ENCODE data around the gene OR9Q1.

The OR9Q1 gene

DNA sequence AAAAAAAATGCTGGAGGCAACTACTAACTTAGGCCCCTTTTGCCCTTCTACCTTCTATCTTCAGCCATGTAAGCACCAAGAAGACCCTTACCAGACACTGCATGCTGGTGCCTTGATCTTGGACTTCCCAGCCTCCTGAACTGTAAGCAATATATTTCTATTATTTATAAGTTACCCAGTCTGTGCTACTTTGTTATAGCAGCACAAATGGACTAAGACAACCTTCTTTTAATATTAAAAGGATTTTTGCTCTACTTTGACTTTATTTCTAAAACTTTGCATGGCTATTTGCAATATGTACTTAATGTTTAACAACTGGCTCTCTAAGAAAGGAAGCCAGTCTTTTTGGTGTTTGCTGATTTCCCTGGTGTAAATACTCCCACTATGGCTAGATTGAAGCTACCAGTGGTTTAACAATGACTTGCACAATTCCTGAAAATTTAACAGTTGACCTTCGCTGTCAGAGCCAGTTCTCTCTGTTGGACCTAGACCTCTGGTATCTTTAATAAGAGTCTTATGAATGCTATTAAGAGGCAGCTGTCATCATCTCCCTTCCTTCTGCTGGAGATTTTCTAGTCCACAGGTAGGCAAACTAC lies 32.2 kb downstream of the OR9Q1 start:
- TF ChIP-seq, protein P1, sequence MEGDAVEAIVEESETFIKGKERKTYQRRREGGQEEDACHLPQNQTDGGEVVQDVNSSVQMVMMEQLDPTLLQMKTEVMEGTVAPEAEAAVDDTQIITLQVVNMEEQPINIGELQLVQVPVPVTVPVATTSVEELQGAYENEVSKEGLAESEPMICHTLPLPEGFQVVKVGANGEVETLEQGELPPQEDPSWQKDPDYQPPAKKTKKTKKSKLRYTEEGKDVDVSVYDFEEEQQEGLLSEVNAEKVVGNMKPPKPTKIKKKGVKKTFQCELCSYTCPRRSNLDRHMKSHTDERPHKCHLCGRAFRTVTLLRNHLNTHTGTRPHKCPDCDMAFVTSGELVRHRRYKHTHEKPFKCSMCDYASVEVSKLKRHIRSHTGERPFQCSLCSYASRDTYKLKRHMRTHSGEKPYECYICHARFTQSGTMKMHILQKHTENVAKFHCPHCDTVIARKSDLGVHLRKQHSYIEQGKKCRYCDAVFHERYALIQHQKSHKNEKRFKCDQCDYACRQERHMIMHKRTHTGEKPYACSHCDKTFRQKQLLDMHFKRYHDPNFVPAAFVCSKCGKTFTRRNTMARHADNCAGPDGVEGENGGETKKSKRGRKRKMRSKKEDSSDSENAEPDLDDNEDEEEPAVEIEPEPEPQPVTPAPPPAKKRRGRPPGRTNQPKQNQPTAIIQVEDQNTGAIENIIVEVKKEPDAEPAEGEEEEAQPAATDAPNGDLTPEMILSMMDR (IDR thresholded peaks at IDR 0.05; ENCODE audit: insufficient read depth, missing control alignments) = no peak
- FAIRE-seq (no peak), DNase-seq (ENCODE audit: insufficient read length, low spot score) (no peak)

DNA sequence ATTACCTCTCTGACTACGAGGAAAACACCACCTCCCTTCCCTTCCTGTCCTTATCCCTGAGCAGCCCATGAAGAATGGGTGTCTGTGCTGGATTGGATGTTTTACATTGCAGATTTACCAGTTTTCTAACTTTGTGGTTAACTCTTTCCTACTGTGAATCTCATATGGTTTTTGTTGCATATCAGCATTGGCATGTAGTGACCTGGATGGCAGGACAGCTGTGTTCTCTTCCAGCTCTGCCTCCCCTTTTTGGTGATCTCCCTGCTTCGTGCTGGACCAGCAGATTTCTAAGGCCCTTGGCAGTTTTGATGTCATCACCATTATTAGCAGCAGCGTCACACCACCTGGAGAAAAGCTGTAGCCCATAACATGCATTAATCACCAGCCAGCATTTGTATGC lies 33.8 kb downstream of the OR9Q1 start:
- DNase-seq (ENCODE audit: insufficient read length, low spot score) = no peak
- TF ChIP-seq, protein P1 (IDR thresholded peaks at IDR 0.05; ENCODE audit: insufficient read depth, missing control alignments) = no peak
- no peak for FAIRE-seq

DNA sequence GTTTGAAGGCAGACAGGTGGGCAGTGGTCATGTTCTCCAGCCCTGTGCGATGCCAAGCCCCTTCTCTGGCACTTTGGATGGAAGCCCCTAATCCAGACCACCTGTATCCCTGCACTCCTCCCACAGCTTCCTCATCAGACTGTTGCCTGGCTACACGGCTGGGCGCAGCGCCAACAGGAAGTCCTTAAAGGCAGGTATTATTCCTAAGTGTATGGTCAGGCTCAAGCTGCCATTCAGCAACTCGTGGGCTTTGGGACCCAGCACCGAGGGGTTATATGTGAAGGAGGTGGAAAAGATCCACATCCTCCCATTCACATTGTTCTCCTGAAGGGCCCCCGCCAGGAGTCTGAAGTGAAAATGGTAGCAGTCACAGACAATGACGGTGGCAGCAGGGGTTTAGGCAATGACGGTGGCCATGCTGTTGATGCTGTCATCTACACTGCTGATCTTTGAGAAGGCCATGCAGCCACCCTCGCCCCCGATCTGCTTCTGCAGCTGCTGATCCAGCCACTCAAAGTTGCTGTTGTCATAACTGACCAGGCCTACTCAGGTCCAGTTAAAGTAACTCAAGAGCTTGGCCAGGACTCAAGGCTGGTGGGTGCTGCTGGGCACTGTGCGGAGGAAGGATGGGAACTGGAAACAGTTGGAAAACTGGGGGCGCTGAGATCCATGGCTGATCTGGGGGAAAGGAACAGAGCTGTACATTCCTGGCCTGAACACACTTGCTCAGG lies 34.8 kb downstream of the OR9Q1 start:
- DNase-seq (ENCODE audit: insufficient read length, low spot score) (no peak), FAIRE-seq (no peak)
- TF ChIP-seq, protein P1 (IDR thresholded peaks at IDR 0.05; ENCODE audit: insufficient read depth, missing control alignments) = no peak

DNA sequence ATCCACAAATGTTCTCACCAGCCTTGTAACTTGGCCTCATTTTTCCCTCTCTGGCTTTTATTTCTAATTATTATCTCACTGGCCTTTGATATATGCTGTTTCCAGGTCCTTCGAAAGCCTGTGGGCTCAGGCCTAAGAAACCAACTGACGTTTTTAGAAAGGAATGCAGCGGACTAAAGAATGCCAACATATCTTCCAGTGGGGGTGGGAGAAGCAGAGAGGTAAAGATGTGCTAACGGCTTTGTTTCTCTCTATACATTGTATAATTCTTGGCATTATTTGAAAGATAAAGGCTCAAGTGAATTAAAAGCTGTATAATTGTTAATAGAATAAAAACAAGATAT lies 35.3 kb downstream of the OR9Q1 start:
- TF ChIP-seq, protein P1 (IDR thresholded peaks at IDR 0.05; ENCODE audit: insufficient read depth, missing control alignments) = no peak
- no peak for FAIRE-seq

DNA sequence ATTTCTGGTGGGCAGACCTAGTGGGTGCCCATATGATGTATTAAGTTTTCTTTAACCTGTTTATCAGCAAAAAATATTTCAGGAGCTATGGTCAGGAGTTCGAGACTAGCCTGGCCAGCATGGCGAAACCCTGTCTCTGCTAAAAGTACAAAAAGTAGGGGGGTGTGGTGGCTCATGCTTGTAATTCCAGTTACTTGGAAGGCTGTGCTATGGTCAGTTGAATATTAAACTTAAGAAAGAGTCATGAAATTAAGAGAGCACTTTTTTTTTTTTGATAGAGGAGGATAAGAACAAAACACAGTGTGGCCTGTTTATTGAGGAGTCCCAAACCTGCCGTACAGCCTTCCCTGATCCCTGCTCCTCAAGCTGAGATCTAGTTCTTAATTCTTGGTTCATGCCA lies 36.9 kb downstream of the OR9Q1 start:
- TF ChIP-seq, protein P1 (IDR thresholded peaks at IDR 0.05; ENCODE audit: insufficient read depth, missing control alignments) = no peak
- FAIRE-seq (no peak), DNase-seq (ENCODE audit: insufficient read length, low spot score) (no peak)

More for the DNA sequence above, 35.3 kb downstream of the OR9Q1 start:
- DNase-seq (ENCODE audit: insufficient read length, low spot score) = no peak

DNA sequence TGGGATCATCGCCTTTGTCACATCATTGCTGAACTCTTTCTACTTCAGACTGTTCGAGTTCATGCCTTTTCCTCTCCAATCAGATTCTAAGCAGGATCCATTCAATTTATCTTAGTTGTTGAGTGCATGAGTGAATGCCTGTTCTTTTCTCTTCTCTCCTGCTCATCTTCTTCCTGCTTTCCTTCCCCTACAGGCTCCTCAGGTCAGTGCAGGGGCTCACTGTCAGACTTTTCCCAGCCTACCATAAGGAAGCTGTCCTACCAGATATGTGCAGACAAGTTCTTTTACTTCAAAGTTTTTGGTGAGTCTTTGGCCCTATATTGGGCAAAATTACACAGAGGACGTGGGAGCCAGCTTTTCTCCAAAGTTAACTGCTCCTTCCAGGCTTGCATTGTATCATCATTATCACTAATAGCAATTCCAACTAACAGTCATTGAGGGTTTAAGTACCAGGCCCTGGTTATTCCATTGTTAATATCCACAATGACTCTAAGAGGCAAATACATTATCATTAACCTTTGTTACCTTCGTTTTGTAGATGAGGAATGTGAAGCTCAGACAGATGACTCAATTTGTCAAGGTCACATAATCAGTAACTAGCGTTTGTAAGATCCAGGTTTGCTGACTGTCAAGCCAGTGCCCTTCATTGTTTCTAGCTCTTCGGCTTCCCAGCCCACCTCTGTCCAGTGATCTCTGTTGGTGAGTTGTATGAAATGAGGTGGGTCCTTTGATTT lies 37.4 kb downstream of the OR9Q1 start:
- TF ChIP-seq, protein P1 (IDR thresholded peaks at IDR 0.05; ENCODE audit: insufficient read depth, missing control alignments) = no peak
- FAIRE-seq (no peak), DNase-seq (ENCODE audit: insufficient read length, low spot score) (no peak)

DNA sequence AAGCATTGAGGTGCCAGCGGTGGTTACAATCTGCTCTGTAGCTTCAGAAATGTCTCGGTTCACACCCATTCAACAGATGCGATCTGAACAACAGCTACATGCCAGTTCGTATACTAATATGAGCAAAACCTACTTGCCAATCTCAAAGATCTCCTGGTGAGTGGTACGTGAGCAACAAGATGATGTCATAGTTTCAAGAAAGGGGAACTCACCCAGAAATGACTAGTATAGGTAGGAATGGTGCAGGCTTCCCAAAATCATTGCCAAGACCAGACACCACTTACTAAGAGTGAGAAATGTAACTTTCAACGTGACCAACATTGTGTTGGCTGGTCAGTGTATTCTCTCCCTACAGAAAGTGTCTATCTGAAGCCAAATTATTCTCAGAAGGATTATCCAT lies 38.1 kb downstream of the OR9Q1 start:
- DNase-seq (ENCODE audit: insufficient read length, low spot score) = no peak
- TF ChIP-seq, protein P1 (IDR thresholded peaks at IDR 0.05; ENCODE audit: insufficient read depth, missing control alignments) = no peak
- no peak for FAIRE-seq

Data from D721Med (cell line).